ENCODE data around the gene FBXO5. TPM values are rescaled to one million over a fixed set of nuclear protein-coding genes. Genes with fewer than 3 reads are reported as not detected.

Gene FBXO5
- total and polyA plus RNA-seq, 9 of the 15 experiments (the other 6 are each of a cell fraction or from before 2014, with no cell fraction given): 17.8 to 89.3 (median 62.9) TPM

- no peak for TF ChIP-seq E4F1 (CRISPR knock-in tag; IDR thresholded peaks at IDR 0.05; ENCODE audit: borderline replicate concordance)
- TF ChIP-seq HNRNPLL (IDR thresholded peaks at IDR 0.05; ENCODE audit: low read depth, low read length, poor library complexity, severe bottlenecking): no peak
- no peak for TF ChIP-seq MECOM (CRISPR knock-in tag; IDR thresholded peaks at IDR 0.05)
- TF ChIP-seq ZNF592 (IDR thresholded peaks at IDR 0.05): no peak
- no peak for TF ChIP-seq NCOA2 (IDR thresholded peaks at IDR 0.05; ENCODE audit: partially characterized antibody in 2 of 2)
- TF ChIP-seq NFE2 (IDR thresholded peaks at IDR 0.05; ENCODE audit: low read depth): peak; percentile 38; the same call in 1 of the 2 replicates
- peak; percentile 64 to 82 for TF ChIP-seq RAD21 (CRISPR knock-in tag; conservative IDR thresholded peaks at IDR 0.05 in 1 of 2, IDR thresholded peaks at IDR 0.05 in 1 of 2)
- no peak for TF ChIP-seq TSC22D4 (tag; IDR thresholded peaks at IDR 0.05)
- TF ChIP-seq DDX20 (tag; IDR thresholded peaks at IDR 0.05; ENCODE audit: low read depth): no peak
- no peak for TF ChIP-seq CSDE1 (IDR thresholded peaks at IDR 0.05)
- TF ChIP-seq RNF2 (IDR thresholded peaks at IDR 0.05): 0 out of 2 replicates have a peak, but pooled peaks have one; percentile 21
- TF ChIP-seq ZNF668 (CRISPR knock-in tag; IDR thresholded peaks at IDR 0.05): no peak
- no peak for TF ChIP-seq TEAD1 (CRISPR knock-in tag; IDR thresholded peaks at IDR 0.05)
- TF ChIP-seq MTF1 (CRISPR knock-in tag; IDR thresholded peaks at IDR 0.05; ENCODE audit: borderline replicate concordance): no peak
- TF ChIP-seq CUX1 (CRISPR knock-in tag; IDR thresholded peaks at IDR 0.05): no peak
These were observed 29.9 kb downstream of the FBXO5 start (continued) for GRCh38 chr6:152952866-152953509.
